HG03520 (cell line): ENCODE results near the gene APMAP.

Source experiments
- ATAC-seq: cut with Tn5 transposase; IDR thresholded peaks from one replicate; pipeline ENCODE4 v1.9.1; 2021; ENCODE audit warnings: mild to moderate bottlenecking, moderate library complexity; ENCODE audit not compliant: unreplicated experiment

APMAP gene, protein sequence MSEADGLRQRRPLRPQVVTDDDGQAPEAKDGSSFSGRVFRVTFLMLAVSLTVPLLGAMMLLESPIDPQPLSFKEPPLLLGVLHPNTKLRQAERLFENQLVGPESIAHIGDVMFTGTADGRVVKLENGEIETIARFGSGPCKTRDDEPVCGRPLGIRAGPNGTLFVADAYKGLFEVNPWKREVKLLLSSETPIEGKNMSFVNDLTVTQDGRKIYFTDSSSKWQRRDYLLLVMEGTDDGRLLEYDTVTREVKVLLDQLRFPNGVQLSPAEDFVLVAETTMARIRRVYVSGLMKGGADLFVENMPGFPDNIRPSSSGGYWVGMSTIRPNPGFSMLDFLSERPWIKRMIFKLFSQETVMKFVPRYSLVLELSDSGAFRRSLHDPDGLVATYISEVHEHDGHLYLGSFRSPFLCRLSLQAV

DNA sequence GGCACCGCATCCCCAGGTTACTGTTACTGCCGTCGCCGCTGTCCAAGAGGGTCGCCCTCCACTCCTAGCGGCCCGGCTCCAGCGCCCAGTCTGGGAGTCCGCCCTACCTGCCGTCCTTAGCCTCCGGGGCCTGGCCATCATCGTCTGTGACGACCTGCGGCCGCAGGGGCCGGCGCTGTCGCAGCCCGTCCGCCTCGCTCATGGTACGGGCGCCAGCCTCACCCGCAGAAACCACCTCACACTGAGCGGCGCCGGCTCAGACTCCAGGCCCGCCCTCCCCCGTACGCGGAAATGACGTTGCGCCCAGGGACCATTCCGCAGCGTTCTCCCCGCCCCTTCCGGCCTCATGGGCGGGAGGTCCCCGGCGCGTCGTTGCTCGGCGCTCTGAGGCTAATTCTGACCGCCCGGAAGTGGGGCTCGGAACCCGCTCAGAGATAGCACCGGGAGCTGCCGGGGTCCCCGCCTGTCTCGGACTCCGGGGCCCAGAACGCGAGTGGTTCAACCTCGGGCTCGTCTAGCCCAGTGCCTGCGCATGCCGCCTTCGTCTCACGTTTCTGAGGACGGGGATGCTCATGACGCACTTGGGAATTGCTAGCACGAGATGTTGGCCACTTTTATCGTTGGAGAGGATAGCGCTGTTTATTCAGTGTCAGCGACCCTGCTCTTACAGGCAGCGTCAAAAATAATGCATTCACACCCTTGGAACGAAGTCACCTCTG, at the start of gene APMAP:
TSS of gene APMAP (minus strand) at position 265 of the 719 bp plus-strand sequence. CDS start at position 202, 63 bp downstream.
- peak; percentile 92 for ATAC-seq

DNA sequence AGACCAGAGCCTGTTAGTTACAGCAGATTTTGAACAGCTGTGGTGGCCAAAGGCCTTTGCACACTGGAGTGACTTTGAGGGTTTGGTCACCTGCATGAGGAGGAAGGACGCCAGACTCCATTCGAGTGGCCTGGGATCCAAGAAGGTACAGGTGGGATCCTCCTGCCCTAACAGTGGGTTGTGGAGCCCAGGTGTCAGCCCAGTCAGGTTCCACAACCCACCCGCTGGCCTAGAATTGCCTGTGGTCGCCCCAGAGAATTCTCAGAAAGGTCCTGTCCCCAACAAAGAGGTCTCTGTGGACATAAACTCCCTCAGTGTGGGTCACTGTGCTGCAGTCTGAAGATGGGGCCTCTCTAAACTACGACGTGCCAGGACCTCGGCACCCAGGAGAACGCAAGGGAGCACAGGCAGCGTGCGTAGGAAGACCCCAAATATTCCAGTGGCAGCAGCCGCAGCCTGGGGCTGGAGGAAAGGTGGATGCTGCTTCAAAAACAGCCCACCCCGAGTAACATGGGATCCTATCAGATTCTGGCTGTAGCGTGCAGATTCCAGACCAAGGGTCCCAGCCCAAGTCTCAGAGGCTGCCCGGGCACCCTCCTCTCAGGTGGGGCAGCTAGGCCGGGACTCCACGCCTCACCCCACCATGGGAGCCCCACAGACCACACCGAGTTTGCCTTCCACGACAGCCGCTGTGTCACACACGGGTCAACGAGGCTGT, 49.4 kb upstream of the APMAP start:
- ATAC-seq: no peak

DNA sequence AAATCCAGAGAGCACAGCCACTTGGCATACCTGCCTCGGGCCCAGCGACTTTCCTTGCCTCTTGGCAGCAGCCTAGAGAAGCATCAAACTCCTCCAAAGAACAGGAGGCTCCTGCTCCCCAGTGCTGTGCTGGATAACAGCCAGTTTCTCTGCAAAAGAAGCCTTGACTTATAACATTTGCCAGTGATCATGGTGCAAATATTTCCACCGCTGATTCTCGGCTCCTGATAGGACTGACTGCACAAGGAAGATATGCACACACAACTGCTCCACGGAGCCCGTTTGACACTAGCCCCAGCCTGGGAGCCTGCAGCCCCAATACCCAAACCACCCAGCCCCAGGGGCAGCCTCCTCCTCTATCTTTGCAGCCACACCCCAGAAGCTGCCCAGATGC, 47.9 kb upstream of the APMAP start:
- ATAC-seq: no peak

DNA sequence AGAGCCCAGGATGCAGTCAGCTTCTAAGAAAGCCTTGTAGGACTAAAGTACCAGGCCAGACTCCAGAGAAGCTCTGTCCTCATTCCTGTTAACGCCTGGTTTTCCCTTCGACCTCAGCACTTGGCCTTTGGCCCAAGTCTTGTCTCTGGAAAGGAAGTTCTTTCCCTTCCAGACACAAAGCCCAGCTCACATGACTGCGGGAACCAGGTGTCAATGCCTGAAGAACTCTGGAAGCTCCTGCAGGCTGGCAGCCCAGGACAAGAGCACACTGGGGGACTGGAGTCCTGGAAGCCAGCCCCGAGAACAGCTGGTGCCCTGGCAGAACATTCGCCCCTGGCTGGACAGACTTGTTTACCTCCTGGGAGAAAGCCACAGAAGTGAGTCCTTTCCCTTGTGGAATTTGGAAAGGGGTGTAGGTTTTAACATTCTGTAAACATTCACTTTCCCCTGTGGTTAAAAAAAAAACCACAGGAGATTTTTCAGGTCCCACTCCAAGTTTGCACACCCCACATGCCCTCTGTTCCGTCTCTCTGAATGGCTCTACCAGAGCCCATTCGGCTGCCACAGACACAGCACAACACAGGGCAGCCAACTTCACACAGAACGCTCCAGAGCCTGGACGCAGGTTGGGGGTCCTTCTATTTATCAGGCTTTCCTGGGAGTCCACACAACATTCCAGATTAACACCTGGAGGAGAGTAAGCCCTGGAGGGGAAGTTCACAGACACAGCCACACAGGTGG, 47.3 kb upstream of the APMAP start:
- ATAC-seq: no peak

DNA sequence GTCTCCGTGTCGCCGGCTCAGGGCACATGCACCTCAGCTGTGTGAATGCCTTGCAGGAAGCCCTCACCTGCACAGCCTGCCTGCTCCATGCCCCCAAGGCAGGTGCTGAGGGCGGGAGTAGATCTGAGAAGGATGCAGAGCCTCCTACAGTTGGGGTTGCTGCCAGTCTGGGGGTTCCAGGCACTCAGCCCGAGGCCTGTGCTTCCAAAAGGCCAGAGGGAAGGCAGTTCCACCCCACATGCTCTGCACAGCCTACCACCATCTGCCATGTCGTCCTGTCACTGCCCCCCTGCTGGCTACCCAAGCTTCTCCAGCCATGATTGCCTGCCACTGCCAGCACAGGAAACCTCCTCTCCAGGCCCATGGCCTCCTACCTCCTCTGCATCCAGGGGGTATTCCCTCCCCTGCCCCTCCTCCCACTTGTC, 46.1 kb upstream of the APMAP start:
- no peak for ATAC-seq

DNA sequence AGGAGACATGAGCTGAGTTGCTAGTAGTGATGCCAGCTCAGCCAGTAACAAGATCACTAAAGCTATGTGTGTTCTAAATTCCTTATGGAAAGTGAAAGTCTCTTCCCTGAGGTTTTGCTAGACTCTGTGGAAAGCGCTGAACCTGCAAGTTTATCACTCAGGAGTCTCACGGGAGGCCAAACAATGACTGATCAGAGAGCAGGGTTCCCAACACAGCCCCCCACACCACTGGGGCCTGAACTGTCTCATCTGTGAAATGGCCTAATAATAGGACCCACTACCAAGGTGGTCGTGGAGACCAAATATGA, 45.5 kb upstream of the APMAP start:
- no peak for ATAC-seq

DNA sequence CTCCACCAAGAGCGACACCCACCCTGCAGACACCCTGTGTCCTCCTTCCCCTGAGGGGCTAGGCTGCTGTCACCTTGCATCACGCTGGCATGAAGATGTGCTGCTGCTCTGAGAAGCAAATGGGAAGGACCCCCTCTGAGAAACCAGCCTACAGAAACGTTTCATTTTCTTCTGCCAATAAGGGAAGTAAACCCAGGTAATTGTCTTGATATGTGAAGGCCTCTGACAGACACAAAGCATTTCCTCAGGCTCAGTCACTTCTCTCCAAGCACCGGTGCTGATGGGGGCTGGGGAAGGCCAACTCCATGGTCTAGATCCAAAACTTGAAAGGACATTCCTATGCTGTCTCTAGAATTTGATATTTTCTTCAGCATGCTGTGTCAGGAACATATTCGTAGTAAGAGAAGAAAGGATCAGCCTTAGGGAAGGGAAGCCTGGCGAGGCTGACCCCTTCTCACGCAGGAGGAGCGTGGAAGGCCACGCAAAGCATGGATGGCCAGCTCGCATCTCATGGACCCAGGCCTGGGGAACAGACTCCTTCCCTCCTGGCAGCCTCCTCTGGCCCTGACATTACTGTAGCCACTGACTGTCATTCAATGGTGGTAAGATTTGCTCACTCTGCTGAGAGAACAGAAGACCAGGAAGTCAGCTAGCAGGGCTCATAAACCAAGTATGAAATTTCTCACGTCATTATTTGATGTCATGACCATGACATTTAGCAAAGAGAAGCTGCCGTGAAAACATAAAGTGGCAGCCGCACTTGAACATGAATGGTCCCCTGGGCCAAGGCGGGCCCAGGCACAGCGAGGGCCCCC, 44.9 kb upstream of the APMAP start:
- ATAC-seq: no peak

DNA sequence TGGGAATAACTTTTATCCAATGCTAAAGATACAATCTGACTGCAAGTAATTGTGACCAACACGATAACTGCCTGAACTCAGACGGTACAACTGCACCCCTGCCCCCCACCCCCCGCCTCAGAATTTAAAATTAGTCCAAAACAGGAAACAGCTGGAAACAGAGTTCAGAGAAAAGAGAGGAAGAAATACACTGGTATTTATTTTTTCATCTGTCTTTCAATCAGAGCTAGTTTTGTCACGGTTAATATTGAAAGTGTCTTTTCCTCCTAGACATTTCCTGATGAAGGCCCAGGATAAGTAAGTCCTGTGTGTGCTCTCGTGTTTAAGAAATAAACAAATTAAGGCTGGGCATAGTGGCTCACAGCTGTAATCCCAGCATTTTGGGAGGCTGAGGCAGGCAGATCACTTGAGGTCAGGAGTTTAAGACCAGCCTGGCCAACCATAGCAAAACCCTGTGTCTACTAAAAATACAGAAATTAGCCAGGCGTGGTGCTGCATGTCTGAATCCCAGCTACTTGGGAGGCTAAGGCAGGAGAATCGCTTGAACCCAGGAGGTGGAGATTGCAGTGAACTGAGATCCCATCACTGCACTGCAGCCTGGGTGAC, 43.9 kb upstream of the APMAP start:
- no peak for ATAC-seq

DNA sequence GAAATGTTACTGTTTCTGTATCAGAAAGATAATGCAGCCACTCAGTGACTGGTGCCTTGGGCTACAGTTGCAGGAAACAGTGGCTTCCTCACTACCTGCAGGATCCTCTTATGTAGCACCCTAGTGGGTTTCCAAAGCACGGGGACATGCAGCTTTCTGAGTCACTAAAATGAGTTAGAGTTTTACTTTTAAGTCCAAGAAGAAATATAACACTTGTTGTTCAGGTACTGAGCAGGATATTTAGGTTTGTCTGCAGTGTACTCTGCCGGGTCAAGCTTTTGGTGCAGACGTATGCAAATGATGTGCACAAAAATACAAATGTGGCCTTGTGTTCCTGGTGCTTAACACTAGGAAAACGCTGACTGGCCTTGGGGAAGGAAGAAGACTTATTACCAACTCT, 43.4 kb upstream of the APMAP start:
- ATAC-seq: no peak

DNA sequence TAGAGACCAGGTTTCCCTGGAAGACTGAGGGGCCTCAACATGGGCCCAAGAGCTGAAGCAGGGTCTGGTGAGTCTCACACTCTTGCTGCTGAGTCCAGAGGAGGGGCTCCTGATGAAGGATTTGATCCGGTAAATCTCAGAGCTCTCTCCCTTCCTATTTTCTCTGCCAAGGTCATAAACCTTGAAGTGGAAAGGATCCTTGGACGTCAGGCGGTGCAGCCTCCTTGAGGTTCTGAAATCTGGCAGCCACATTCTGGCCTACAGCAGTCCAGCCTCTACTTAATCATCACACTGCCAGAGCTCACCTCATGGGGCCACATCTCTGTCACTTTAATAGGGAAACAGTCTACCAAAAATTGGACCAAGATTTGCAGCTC, 41.4 kb upstream of the APMAP start:
- ATAC-seq: no peak

DNA sequence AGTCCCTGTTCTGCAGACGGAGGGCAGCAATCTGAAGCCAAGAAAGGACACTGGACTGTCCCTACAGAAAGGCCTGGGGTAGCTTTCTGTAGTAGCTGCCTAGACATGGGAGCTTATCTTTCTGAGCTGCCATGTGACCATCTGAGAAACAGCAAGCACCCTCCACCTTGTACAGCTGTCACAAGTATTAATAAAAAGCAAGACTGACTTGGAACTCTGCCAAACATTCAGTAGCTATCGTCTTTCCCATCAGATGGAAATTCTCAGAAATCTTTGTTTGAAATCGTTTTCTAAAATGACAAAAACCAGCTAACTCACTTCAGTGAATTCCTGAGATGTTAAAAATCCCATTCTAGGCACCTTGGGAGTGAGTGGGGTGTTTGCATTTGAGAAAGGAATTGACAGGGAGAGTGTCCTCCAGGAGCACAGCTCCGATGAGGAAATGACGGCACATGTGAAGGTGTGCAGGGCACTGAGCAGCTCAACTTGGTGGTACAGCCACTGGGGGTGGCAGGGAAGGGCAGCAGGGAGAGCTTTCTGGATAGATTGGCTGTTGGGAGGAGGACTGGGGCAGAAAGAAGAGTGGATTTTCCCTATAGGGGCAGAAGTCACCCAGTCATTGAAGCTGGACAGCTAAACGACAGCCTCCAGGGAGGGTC, 40.8 kb upstream of the APMAP start:
- ATAC-seq: no peak

DNA sequence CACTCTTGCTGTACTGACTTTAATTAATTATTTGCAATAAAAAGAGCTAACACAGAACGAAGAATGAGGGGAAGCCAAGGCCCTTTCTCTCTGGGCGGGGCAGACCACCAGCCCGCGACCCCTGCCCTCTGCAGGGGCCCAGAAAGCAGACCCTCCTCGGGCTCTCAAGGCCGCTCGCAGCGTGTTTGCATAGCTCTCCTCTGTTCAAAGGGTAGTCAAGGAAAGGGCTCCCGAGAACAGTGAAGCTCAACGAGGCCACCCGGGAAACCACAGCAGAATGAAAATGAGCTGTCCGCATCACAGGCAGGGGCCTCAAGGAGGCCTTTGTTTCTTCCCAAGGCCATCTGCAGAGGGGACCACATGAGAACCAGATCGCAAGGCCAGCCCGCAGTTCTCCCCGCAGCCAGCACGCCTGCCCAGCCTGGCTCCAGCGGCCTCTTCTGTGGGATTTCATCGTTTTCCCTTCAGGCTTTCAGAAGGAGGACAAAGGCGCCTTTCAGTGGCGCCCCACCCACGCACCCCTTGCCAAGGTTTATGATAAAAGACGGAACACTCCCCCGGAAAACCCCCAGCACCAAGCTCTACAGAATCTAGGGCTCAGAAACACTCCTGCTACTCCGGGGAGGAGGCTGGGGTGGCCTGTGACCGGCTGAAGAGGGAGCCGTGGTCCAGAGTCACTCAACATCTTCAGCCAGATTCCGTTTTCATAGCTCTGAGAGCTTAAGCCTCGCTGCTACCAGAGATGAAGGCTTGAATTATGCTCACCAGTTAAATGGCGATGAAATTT, 40.1 kb upstream of the APMAP start:
- ATAC-seq: no peak

DNA sequence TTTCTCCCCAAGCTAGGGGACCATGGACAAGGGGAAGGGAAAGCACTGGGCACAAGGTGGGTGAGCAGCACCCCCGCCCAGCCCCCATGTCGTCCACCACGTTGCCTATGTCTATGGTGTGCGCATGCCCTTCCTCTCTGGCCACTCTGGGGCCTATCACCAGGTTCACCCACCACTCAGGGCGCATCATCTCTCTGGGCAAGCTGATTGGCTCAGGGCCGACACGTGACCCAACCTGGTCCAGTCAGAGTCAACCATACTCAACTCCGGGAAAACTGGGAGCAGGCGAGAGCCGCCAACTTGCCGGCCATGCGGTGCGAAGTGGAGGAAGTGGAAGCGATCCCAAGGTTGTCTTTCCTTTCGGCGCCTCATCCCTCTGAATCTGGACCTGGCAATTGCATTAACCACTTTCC, 39.5 kb upstream of the APMAP start:
- ATAC-seq: no peak

DNA sequence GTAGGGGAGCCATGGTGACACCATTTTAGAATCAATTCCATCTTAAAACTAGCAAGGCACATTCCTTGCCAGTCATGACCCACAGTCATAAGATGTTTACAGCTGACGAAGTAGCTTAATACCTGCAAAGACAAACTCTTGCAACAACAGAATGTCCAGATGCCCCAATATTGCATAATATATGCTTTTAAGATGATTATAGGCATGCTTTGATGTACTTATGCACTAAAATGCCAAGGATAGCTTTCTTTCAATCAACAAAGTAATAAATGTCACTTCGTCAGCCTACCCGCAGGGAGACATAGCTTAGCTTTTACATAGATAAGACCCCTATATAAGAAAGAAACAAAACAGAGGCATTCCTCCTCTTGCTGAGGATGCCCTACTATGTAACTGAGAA, 38.7 kb upstream of the APMAP start:
- ATAC-seq: no peak

DNA sequence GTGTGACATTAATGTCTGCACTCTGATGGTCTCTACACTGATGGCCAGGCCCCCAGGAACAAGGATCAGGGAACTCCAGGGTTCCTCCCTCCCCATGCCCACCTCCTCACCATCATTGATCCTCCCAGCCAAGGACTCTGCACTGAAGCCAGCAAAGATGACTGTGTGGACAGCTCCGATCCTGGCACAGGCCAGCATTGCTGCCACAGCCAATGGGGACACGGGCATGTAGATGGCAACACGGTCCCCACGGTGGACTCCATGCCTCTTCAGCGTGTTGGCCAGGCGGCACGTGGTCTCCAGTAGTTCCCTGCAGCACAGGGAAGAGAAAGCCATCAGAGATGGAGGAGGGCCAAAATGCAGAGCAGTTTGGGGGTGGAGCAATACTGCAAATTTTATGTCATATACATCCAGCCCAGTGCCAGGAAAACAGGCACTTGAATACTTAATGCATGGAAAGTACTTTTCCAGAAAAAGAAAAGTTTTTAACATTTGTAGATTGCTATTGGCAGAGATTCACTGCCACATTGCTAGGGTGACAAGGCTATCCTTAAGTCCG, 38.2 kb upstream of the APMAP start:
- ATAC-seq: no peak

DNA sequence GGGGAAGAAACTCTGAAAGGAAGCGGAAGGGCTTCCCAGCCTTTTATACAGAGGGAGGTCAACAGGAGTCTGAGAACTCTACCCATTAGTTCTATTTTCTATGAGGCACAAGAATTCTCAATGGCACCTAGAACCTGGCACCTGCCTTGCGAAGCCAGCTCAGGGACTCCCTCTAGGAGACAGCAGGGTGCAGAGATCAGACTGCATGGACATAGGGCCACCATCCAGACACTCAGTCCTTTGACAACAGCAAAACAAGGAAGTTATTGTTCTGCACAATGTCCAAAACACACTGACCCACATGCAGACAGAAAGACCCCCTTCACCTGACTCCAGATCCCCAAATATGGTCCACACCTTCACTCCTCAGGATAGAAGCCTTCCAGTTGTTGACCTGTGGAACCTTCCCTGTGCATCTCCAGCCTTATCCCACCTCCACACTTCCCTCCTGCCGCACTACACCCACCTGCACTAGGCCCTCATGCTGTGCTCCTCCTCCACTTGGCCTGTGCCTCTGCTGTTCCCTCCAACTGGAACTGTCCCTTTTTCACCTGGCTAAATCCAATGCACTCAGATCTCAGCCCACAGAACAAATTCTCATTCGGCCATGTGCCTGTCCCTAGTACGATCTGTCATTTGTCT, 37.6 kb upstream of the APMAP start:
- no peak for ATAC-seq

DNA sequence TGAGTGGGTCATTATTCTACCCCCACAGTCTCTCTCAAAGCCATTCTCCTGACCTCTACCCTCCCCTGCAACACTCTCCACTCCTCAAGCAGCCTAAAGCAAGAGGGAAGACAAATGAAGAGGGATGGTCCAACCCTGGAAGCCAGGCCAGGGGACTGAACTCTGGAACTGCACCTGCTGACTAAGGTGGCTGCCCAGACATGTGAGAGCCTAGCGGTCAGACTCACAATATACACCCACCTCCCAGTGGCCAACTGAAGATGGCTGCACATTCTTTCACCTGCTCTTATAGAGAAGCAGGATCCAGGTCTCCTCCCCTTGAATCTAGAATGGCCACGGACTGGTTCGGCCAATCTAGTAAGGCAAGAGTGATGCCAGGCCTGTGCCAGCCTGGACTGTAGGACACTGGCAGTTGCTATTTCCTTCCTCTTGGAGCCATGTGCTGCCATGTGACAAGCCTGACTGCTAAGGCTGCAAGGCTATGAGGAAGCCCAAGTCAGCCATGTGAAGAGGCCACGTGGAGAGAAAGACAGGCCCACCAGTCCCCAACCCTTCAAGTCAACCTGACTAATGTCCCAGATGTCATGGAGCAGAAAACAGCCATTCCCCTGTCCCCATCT, 33.5 kb upstream of the APMAP start:
- ATAC-seq: no peak
